HG02763 (cell line): ENCODE results near the gene IFT122.
"Not testable (repeated sequence)": the region's sequence is repeated elsewhere in the genome, so short reads cannot be mapped to it uniquely, and the experiment has no call there.

Experiments used
- ATAC-seq: cut with Tn5 transposase; IDR thresholded peaks from one replicate; pipeline ENCODE4 v1.9.1; 2021; ENCODE audit warnings: mild to moderate bottlenecking, moderate library complexity; ENCODE audit not compliant: unreplicated experiment

IFT122 gene

GRCh38 chr3:129467932-129468331 is 27.9 kb downstream of the IFT122 start:
- ATAC-seq, result no peak

- no peak for ATAC-seq
These were observed 29.0 kb downstream of the IFT122 start for GRCh38 chr3:129469026-129469425.

- no peak for ATAC-seq
These were observed 30.8 kb downstream of the IFT122 start for GRCh38 chr3:129470861-129471260.

GRCh38 chr3:129473067-129473768 is 33.2 kb downstream of the IFT122 start:
- ATAC-seq, result no peak

- no peak for ATAC-seq
These were observed 33.7 kb downstream of the IFT122 start for GRCh38 chr3:129473769-129474152.

GRCh38 chr3:129474984-129475804 is 35.2 kb downstream of the IFT122 start:
- ATAC-seq, result no peak

GRCh38 chr3:129475863-129476262 is 35.8 kb downstream of the IFT122 start:
- ATAC-seq, result no peak

GRCh38 chr3:129476586-129476985 is 36.6 kb downstream of the IFT122 start:
- ATAC-seq, result no peak

GRCh38 chr3:129481225-129481765 is 41.3 kb downstream of the IFT122 start:
- ATAC-seq, result not testable (repeated sequence)

GRCh38 chr3:129481766-129482332 is 41.8 kb downstream of the IFT122 start:
- ATAC-seq, result no peak

GRCh38 chr3:129482721-129483120 is 42.7 kb downstream of the IFT122 start:
- no peak for ATAC-seq

GRCh38 chr3:129483870-129484269 is 43.8 kb downstream of the IFT122 start:
- no peak for ATAC-seq

GRCh38 chr3:129485146-129485545 is 45.1 kb downstream of the IFT122 start:
- ATAC-seq, result not testable (repeated sequence)

GRCh38 chr3:129485721-129486663 is 46.0 kb downstream of the IFT122 start:
- ATAC-seq, result no peak

GRCh38 chr3:129486664-129487035 is 46.6 kb downstream of the IFT122 start:
- no peak for ATAC-seq

GRCh38 chr3:129487183-129487867 is 47.3 kb downstream of the IFT122 start:
- ATAC-seq, result no peak

GRCh38 chr3:129487868-129488335 is 47.9 kb downstream of the IFT122 start:
- ATAC-seq, result not testable (repeated sequence)

GRCh38 chr3:129489258-129489657 is 49.2 kb downstream of the IFT122 start:
- ATAC-seq, result not testable (repeated sequence)

- peak; percentile 78 for ATAC-seq
These were observed 50.2 kb downstream of the IFT122 start for GRCh38 chr3:129490273-129490675.

GRCh38 chr3:129491077-129491476 is 51.1 kb downstream of the IFT122 start:
- not testable (repeated sequence) for ATAC-seq
